ENCODE data around the gene NHS.

Gene NHS

GRCh38 chrX:17601441-17602200 is 226.6 kb downstream of the NHS start:
- H3K4me1 ChIP-seq (ENCODE audit: control insufficient read depth in 2 of 2, insufficient read depth in 2 of 2, low read length in 2 of 2): peaks cover 3 to 4% of the 10 kb centered on the region in 2 donors
- H3K27ac ChIP-seq (ENCODE audit: low read depth in 2 of 2, low read length in 2 of 2): no peak overlapping the region
- no peak overlapping the region for H3K4me3 ChIP-seq (ENCODE audit: low read length in 2 of 2)
- no peaks in the 10 kb centered on the region for H3K36me3 ChIP-seq (ENCODE audit: control insufficient read depth in 2 of 2, insufficient read depth in 2 of 2, low read length in 2 of 2)
- H3K27me3 ChIP-seq (ENCODE audit: control insufficient read depth in 2 of 2, insufficient read depth in 2 of 2, low read length in 2 of 2): peaks cover 0 to 2% of the 10 kb centered on the region in 2 donors
- no peak overlapping the region for H3K9ac ChIP-seq (ENCODE audit: low read depth in 1 of 2, low read length in 2 of 2)
- no peaks in the 10 kb centered on the region for H3K9me3 ChIP-seq (ENCODE audit: control insufficient read depth in 2 of 2, low read length in 2 of 2)

- H3K27me3 ChIP-seq (ENCODE audit: control insufficient read depth in 2 of 2, insufficient read depth in 2 of 2, low read length in 2 of 2): peaks cover 0 to 2% of the 10 kb centered on the region in 2 donors
- no peaks in the 10 kb centered on the region for H3K36me3 ChIP-seq (ENCODE audit: control insufficient read depth in 2 of 2, insufficient read depth in 2 of 2, low read length in 2 of 2)
- H3K9me3 ChIP-seq (ENCODE audit: control insufficient read depth in 2 of 2, low read length in 2 of 2): no peaks in the 10 kb centered on the region
- peaks cover 2 to 4% of the 10 kb centered on the region in 2 donors for H3K4me1 ChIP-seq (ENCODE audit: control insufficient read depth in 2 of 2, insufficient read depth in 2 of 2, low read length in 2 of 2)
- H3K9ac ChIP-seq (ENCODE audit: low read depth in 1 of 2, low read length in 2 of 2): no peak overlapping the region
- H3K27ac ChIP-seq (ENCODE audit: low read depth in 2 of 2, low read length in 2 of 2): no peak overlapping the region
- H3K4me3 ChIP-seq (ENCODE audit: low read length in 2 of 2): no peak overlapping the region
These were observed 227.2 kb downstream of the NHS start for GRCh38 chrX:17602245-17602644.

GRCh38 chrX:17603196-17603595 is 228.2 kb downstream of the NHS start:
- no peaks in the 10 kb centered on the region for H3K4me1 ChIP-seq (ENCODE audit: control insufficient read depth in 2 of 2, insufficient read depth in 2 of 2, low read length in 2 of 2)
- no peak overlapping the region for H3K27ac ChIP-seq (ENCODE audit: low read depth in 2 of 2, low read length in 2 of 2)
- H3K36me3 ChIP-seq (ENCODE audit: control insufficient read depth in 2 of 2, insufficient read depth in 2 of 2, low read length in 2 of 2): no peaks in the 10 kb centered on the region

GRCh38 chrX:17605676-17606075 is 230.7 kb downstream of the NHS start:
- Histone ChIP-seq H3K27ac (ENCODE audit: low read depth in 2 of 2, low read length in 2 of 2) (no peak overlapping the region), H3K27me3 (ENCODE audit: control insufficient read depth in 2 of 2, insufficient read depth in 2 of 2, low read length in 2 of 2) (peaks cover 2 to 3% of the 10 kb centered on the region in 2 donors), H3K9ac (ENCODE audit: low read depth in 1 of 2, low read length in 2 of 2) (no peak overlapping the region), H3K4me3 (ENCODE audit: low read length in 2 of 2) (no peak overlapping the region), H3K4me1 (ENCODE audit: control insufficient read depth in 2 of 2, insufficient read depth in 2 of 2, low read length in 2 of 2) (no peaks in the 10 kb centered on the region), H3K9me3 (ENCODE audit: control insufficient read depth in 2 of 2, low read length in 2 of 2) (no peaks in the 10 kb centered on the region), H3K36me3 (ENCODE audit: control insufficient read depth in 2 of 2, insufficient read depth in 2 of 2, low read length in 2 of 2) (no peaks in the 10 kb centered on the region)

More at GRCh38 chrX:17603196-17603595, 228.2 kb downstream of the NHS start:
- H3K4me3 ChIP-seq (ENCODE audit: low read length in 2 of 2): no peak overlapping the region
- peaks cover 0 to 2% of the 10 kb centered on the region in 2 donors for H3K27me3 ChIP-seq (ENCODE audit: control insufficient read depth in 2 of 2, insufficient read depth in 2 of 2, low read length in 2 of 2)
- H3K9ac ChIP-seq (ENCODE audit: low read depth in 1 of 2, low read length in 2 of 2): no peak overlapping the region
- H3K9me3 ChIP-seq (ENCODE audit: control insufficient read depth in 2 of 2, low read length in 2 of 2): no peaks in the 10 kb centered on the region

DNA sequence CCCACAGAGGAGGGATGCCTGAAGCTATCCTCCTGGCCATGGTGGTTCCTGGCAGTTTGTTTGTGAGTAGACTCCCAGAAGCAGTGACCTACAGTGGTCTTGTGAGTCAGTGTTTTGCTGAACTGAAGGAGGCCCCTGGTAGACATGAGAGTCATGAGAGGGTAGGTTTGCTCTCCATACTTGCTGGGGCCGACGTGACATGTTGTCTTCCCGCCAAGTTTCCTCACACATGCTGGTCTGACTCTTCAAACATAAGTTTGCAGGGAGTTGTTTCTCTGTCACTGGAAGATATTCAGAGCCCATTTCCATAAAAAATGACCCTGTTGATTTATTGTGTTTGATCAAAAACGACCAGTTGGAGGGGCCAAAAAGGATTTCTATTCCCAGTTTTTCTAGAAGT is 231.2 kb downstream of the NHS start:
- Histone ChIP-seq H3K9me3 (ENCODE audit: control insufficient read depth in 2 of 2, low read length in 2 of 2) (no peaks in the 10 kb centered on the region), H3K4me3 (ENCODE audit: low read length in 2 of 2) (no peak overlapping the region), H3K27ac (ENCODE audit: low read depth in 2 of 2, low read length in 2 of 2) (no peak overlapping the region), H3K36me3 (ENCODE audit: control insufficient read depth in 2 of 2, insufficient read depth in 2 of 2, low read length in 2 of 2) (no peaks in the 10 kb centered on the region), H3K4me1 (ENCODE audit: control insufficient read depth in 2 of 2, insufficient read depth in 2 of 2, low read length in 2 of 2) (no peaks in the 10 kb centered on the region), H3K27me3 (ENCODE audit: control insufficient read depth in 2 of 2, insufficient read depth in 2 of 2, low read length in 2 of 2) (peaks cover 2 to 3% of the 10 kb centered on the region in 2 donors), H3K9ac (ENCODE audit: low read depth in 1 of 2, low read length in 2 of 2) (no peak overlapping the region)

DNA sequence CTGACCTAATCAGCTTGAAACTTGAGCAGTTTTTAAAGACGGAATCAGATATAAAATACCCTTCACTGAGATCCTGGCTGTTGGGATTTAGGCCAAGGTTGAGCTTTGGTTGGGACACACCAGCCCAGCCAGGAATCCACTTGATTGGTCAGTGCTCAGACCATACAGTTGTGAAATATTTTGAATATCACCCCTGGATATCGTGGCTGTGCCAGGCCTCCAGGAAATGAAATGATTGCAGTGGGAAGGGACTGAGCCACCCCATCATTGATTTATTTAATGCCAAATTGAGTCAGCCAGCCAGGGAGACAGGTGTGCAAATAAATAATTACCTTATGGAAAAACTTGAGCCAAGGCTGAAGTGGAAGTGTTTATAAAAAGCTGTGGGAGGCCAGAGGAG is 233.9 kb downstream of the NHS start:
- Histone ChIP-seq H3K4me1 (ENCODE audit: control insufficient read depth in 2 of 2, insufficient read depth in 2 of 2, low read length in 2 of 2) (no peaks in the 10 kb centered on the region), H3K9ac (ENCODE audit: low read depth in 1 of 2, low read length in 2 of 2) (no peak overlapping the region), H3K4me3 (ENCODE audit: low read length in 2 of 2) (no peak overlapping the region), H3K36me3 (ENCODE audit: control insufficient read depth in 2 of 2, insufficient read depth in 2 of 2, low read length in 2 of 2) (no peaks in the 10 kb centered on the region), H3K9me3 (ENCODE audit: control insufficient read depth in 2 of 2, low read length in 2 of 2) (no peaks in the 10 kb centered on the region), H3K27me3 (ENCODE audit: control insufficient read depth in 2 of 2, insufficient read depth in 2 of 2, low read length in 2 of 2) (peaks cover 2 to 3% of the 10 kb centered on the region in 2 donors), H3K27ac (ENCODE audit: low read depth in 2 of 2, low read length in 2 of 2) (no peak overlapping the region)

DNA sequence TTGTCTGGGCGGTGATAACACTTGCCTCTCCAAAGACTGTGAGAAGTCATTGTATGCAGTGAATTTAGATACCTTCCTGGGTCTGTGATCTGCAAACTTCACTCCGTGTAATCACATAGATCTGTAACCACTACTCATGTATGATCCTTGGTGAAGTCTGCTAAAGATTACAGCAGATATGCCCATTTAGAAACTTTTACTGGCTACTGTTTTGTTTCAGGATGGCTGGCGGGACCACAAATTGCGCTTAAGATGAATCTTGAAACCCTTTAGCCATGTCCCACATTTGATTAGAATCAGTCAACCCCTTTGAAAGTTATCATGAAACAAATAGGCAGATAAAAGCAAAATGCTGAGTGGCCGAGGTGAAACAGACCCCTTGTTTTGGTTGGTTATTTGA is 235.8 kb downstream of the NHS start:
- Histone ChIP-seq H3K4me1 (ENCODE audit: control insufficient read depth in 2 of 2, insufficient read depth in 2 of 2, low read length in 2 of 2) (no peaks in the 10 kb centered on the region), H3K27ac (ENCODE audit: low read depth in 2 of 2, low read length in 2 of 2) (no peak overlapping the region), H3K9ac (ENCODE audit: low read depth in 1 of 2, low read length in 2 of 2) (no peak overlapping the region), H3K4me3 (ENCODE audit: low read length in 2 of 2) (no peak overlapping the region), H3K36me3 (ENCODE audit: control insufficient read depth in 2 of 2, insufficient read depth in 2 of 2, low read length in 2 of 2) (no peaks in the 10 kb centered on the region), H3K27me3 (ENCODE audit: control insufficient read depth in 2 of 2, insufficient read depth in 2 of 2, low read length in 2 of 2) (peaks cover 0 to 3% of the 10 kb centered on the region in 2 donors), H3K9me3 (ENCODE audit: control insufficient read depth in 2 of 2, low read length in 2 of 2) (no peaks in the 10 kb centered on the region)

GRCh38 chrX:17613979-17614588 is 239.1 kb downstream of the NHS start:
- Histone ChIP-seq H3K27ac (ENCODE audit: low read depth in 2 of 2, low read length in 2 of 2) (no peak overlapping the region), H3K4me1 (ENCODE audit: control insufficient read depth in 2 of 2, insufficient read depth in 2 of 2, low read length in 2 of 2) (no peaks in the 10 kb centered on the region), H3K9ac (ENCODE audit: low read depth in 1 of 2, low read length in 2 of 2) (no peak overlapping the region), H3K27me3 (ENCODE audit: control insufficient read depth in 2 of 2, insufficient read depth in 2 of 2, low read length in 2 of 2) (no peaks in the 10 kb centered on the region), H3K36me3 (ENCODE audit: control insufficient read depth in 2 of 2, insufficient read depth in 2 of 2, low read length in 2 of 2) (no peaks in the 10 kb centered on the region), H3K9me3 (ENCODE audit: control insufficient read depth in 2 of 2, low read length in 2 of 2) (no peaks in the 10 kb centered on the region), H3K4me3 (ENCODE audit: low read length in 2 of 2) (no peak overlapping the region)

GRCh38 chrX:17616936-17617335 is 241.9 kb downstream of the NHS start:
- H3K9ac ChIP-seq (ENCODE audit: low read depth in 1 of 2, low read length in 2 of 2): no peak overlapping the region
- H3K4me1 ChIP-seq (ENCODE audit: control insufficient read depth in 2 of 2, insufficient read depth in 2 of 2, low read length in 2 of 2): no peaks in the 10 kb centered on the region
- no peak overlapping the region for H3K27ac ChIP-seq (ENCODE audit: low read depth in 2 of 2, low read length in 2 of 2)
- H3K27me3 ChIP-seq (ENCODE audit: control insufficient read depth in 2 of 2, insufficient read depth in 2 of 2, low read length in 2 of 2): no peaks in the 10 kb centered on the region
- no peaks in the 10 kb centered on the region for H3K36me3 ChIP-seq (ENCODE audit: control insufficient read depth in 2 of 2, insufficient read depth in 2 of 2, low read length in 2 of 2)
- H3K4me3 ChIP-seq (ENCODE audit: low read length in 2 of 2): no peak overlapping the region
- H3K9me3 ChIP-seq (ENCODE audit: control insufficient read depth in 2 of 2, low read length in 2 of 2): no peaks in the 10 kb centered on the region

GRCh38 chrX:17617806-17618205 is 242.8 kb downstream of the NHS start:
- Histone ChIP-seq H3K36me3 (ENCODE audit: control insufficient read depth in 2 of 2, insufficient read depth in 2 of 2, low read length in 2 of 2) (no peaks in the 10 kb centered on the region), H3K9me3 (ENCODE audit: control insufficient read depth in 2 of 2, low read length in 2 of 2) (no peaks in the 10 kb centered on the region), H3K27me3 (ENCODE audit: control insufficient read depth in 2 of 2, insufficient read depth in 2 of 2, low read length in 2 of 2) (no peaks in the 10 kb centered on the region), H3K4me3 (ENCODE audit: low read length in 2 of 2) (no peak overlapping the region), H3K4me1 (ENCODE audit: control insufficient read depth in 2 of 2, insufficient read depth in 2 of 2, low read length in 2 of 2) (no peaks in the 10 kb centered on the region), H3K27ac (ENCODE audit: low read depth in 2 of 2, low read length in 2 of 2) (no peak overlapping the region), H3K9ac (ENCODE audit: low read depth in 1 of 2, low read length in 2 of 2) (no peak overlapping the region)
